ENCODE measurements around the gene YEATS4. TPM values are rescaled to one million over a fixed set of nuclear protein-coding genes. Genes with fewer than 3 reads are reported as not detected.

The YEATS4 gene
- total RNA-seq, 1 experiment from 2014 or later, result 37.1 TPM

GRCh38 chr12:69425417-69425816, 65.9 kb downstream of the YEATS4 start (continued):
- no peak for TF ChIP-seq HMGXB4 (CRISPR knock-in tag; IDR thresholded peaks at IDR 0.05)
- no peak for TF ChIP-seq GRHL2 (CRISPR knock-in tag; IDR thresholded peaks at IDR 0.05; ENCODE audit: insufficient replicate concordance, severe bottlenecking)
- no peak for TF ChIP-seq ZBTB21 (CRISPR knock-in tag; IDR thresholded peaks at IDR 0.05; ENCODE audit: borderline replicate concordance)
- TF ChIP-seq MYBL2 (CRISPR knock-in tag; IDR thresholded peaks at IDR 0.05), result no peak
- TF ChIP-seq STAT6 (CRISPR knock-in tag; conservative IDR thresholded peaks at IDR 0.05; ENCODE audit: low read depth), result no peak

DNA sequence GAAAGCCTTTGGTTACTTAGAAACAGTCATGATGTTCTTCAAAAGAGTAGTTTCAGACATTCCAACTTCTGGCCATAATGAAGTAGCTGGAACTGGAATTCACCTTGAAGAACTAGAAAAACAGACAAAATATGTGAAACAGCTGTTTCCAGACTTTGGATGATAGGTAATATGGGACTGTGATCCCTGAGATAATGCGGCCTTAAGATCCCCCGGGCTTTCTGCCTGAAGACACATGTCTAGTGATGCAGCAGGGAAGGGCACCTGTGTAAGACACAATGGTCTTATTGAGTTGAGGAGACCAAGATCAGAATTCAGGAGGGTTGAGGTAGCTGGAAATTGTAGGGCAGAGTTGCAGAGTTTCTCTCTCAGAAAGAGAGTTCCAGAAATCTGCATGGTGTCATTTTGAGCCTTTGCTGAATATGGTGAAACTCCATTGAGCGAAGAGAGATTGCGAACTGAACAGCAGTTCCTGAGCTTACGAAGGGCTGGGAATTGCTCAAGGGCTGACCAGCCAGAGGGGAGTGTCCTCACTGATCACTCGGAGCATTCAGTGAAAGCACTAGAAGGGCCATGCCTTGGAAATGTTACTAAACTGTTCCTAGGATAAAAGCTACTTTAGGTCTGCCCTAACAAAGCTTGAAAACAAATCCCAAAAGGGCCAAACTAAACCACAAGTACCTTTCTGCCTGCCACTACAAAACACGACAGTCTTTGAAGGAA, 69.0 kb downstream of the YEATS4 start:
- CTCF ChIA-PET, result no interaction called here
- Mint-ChIP-seq H3K27me3 (ENCODE audit: low read depth) (no peaks in the 10 kb centered on the region), H3K27ac (no peak overlapping the region), H3K9me3 (no peaks in the 10 kb centered on the region), H3K4me1 (peaks cover 2% of the 10 kb centered on the region; the same call in 1 of the 2 replicates), H3K4me3 (no peak overlapping the region), H3K36me3 (no peaks in the 10 kb centered on the region)
- no peak for DNase-seq (ENCODE audit: low spot score)
- no peak for TF ChIP-seq ZNF425 (CRISPR knock-in tag; conservative IDR thresholded peaks at IDR 0.05)
- no peak for ATAC-seq
- POLR2A ChIA-PET, result no interaction called here

GRCh38 chr12:69430942-69431590, 71.5 kb downstream of the YEATS4 start:
- no peak for DNase-seq (ENCODE audit: low spot score)
- Mint-ChIP-seq H3K9me3 (no peaks in the 10 kb centered on the region), H3K27me3 (ENCODE audit: low read depth) (no peaks in the 10 kb centered on the region), H3K36me3 (no peaks in the 10 kb centered on the region), H3K27ac (no peak overlapping the region), H3K4me3 (no peak overlapping the region), H3K4me1 (no peaks in the 10 kb centered on the region; the same call in 1 of the 2 replicates)
- ATAC-seq, result no peak
- ChIA-PET POLR2A (no interaction called here), CTCF (no interaction called here)
- TF ChIP-seq AR (CRISPR knock-in tag; IDR thresholded peaks at IDR 0.05) (no peak), E2F4 (CRISPR knock-in tag; IDR thresholded peaks at IDR 0.05; ENCODE audit: borderline replicate concordance, low read depth) (no peak), JAZF1 (CRISPR knock-in tag; IDR thresholded peaks at IDR 0.05) (no peak), MYBL2 (CRISPR knock-in tag; IDR thresholded peaks at IDR 0.05) (no peak)
- TF ChIP-seq, protein P1, sequence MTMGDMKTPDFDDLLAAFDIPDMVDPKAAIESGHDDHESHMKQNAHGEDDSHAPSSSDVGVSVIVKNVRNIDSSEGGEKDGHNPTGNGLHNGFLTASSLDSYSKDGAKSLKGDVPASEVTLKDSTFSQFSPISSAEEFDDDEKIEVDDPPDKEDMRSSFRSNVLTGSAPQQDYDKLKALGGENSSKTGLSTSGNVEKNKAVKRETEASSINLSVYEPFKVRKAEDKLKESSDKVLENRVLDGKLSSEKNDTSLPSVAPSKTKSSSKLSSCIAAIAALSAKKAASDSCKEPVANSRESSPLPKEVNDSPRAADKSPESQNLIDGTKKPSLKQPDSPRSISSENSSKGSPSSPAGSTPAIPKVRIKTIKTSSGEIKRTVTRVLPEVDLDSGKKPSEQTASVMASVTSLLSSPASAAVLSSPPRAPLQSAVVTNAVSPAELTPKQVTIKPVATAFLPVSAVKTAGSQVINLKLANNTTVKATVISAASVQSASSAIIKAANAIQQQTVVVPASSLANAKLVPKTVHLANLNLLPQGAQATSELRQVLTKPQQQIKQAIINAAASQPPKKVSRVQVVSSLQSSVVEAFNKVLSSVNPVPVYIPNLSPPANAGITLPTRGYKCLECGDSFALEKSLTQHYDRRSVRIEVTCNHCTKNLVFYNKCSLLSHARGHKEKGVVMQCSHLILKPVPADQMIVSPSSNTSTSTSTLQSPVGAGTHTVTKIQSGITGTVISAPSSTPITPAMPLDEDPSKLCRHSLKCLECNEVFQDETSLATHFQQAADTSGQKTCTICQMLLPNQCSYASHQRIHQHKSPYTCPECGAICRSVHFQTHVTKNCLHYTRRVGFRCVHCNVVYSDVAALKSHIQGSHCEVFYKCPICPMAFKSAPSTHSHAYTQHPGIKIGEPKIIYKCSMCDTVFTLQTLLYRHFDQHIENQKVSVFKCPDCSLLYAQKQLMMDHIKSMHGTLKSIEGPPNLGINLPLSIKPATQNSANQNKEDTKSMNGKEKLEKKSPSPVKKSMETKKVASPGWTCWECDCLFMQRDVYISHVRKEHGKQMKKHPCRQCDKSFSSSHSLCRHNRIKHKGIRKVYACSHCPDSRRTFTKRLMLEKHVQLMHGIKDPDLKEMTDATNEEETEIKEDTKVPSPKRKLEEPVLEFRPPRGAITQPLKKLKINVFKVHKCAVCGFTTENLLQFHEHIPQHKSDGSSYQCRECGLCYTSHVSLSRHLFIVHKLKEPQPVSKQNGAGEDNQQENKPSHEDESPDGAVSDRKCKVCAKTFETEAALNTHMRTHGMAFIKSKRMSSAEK (CRISPR knock-in tag; IDR thresholded peaks at IDR 0.05; ENCODE audit: borderline replicate concordance), result no peak
- TF ChIP-seq, protein P2, sequence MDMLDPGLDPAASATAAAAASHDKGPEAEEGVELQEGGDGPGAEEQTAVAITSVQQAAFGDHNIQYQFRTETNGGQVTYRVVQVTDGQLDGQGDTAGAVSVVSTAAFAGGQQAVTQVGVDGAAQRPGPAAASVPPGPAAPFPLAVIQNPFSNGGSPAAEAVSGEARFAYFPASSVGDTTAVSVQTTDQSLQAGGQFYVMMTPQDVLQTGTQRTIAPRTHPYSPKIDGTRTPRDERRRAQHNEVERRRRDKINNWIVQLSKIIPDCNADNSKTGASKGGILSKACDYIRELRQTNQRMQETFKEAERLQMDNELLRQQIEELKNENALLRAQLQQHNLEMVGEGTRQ (CRISPR knock-in tag; IDR thresholded peaks at IDR 0.05), result no peak
- TF ChIP-seq, protein P3, sequence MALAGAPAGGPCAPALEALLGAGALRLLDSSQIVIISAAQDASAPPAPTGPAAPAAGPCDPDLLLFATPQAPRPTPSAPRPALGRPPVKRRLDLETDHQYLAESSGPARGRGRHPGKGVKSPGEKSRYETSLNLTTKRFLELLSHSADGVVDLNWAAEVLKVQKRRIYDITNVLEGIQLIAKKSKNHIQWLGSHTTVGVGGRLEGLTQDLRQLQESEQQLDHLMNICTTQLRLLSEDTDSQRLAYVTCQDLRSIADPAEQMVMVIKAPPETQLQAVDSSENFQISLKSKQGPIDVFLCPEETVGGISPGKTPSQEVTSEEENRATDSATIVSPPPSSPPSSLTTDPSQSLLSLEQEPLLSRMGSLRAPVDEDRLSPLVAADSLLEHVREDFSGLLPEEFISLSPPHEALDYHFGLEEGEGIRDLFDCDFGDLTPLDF (CRISPR knock-in tag; IDR thresholded peaks at IDR 0.05), result no peak
